Stimulated activated CD4-positive, alpha-beta T cell treated with anti-CD3 and anti-CD28 coated beads, Interleukin-4, amount 100 ng/mL, for 4 hours (primary cell): ENCODE data around the gene METTL3.

Experiments used
- DNase-seq, 2 experiments: peaks; one replicate each; pipeline ENCODE4 v3.0.0-alpha.2; 2020

The METTL3 gene

DNA sequence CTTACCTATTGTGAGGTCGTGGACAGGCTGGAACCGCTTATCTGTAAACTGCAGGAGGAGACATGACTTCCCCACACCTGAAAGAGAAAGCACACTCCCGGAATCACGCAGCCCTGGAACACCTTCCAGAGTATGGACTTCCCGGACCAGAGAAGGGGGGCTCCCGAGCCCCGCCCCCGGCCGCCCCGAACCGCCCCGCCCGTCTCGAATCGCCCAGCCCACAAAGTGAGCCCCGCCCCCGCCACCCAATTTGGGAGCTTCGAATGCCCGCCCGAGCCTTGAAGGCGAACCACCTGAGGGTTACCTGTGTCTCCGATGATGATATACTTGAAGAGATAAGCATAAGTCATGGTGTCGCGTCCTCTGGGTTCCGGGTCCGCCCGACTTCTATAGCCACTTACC lies 34.6 kb downstream of the METTL3 start:
- DNase-seq: peak in 1 of 2 experiments; percentile 83

GRCh38 chr14:21475767-21476522 lies 35.2 kb downstream of the METTL3 start:
- no peak for DNase-seq

DNA sequence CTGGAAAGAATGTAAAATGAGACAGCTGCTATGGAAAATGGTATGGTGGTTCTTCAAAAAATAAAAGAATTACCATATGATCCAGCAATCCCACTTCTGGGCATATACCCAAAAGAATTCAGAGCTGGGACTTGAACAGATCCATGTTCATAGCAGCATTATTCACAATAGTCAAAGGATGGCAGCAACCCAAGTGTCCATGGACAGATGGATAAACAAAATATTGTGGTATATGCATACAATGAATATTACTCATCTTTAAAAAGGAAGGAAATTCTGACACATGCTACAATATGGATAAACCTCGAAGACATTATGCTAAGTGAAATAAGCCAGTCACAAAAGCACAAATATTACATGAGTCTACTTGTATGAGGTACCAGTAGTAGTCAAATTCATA lies 43.5 kb downstream of the METTL3 start:
- no peak for DNase-seq

GRCh38 chr14:21455912-21456667 lies 55.0 kb downstream of the METTL3 start, which contains the start of gene CHD8:
CHD8 (minus strand) TSS chr14:21456123; CDS start chr14:21431643, 24,480 bp downstream.
- DNase-seq: peak; percentile 97 to 100

DNA sequence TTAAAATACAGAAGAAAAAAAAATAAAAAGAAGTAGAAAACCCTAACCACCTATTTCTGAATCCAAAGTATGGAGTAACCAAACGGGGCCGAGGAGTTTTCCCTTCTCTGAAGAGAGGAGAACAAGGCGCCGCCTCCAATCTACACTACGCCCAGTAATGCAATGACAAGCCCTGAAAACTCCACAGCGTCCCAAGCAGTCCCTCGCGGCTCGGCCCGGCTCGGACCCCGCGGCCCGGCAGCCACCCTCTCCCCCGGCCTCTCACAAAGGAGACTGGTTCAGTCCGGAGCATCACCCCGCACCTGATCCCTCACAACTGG lies 55.6 kb downstream of the METTL3 start:
- no peak for DNase-seq

GRCh38 chr14:21454843-21455544 lies 56.1 kb downstream of the METTL3 start:
- no peak for DNase-seq

DNA sequence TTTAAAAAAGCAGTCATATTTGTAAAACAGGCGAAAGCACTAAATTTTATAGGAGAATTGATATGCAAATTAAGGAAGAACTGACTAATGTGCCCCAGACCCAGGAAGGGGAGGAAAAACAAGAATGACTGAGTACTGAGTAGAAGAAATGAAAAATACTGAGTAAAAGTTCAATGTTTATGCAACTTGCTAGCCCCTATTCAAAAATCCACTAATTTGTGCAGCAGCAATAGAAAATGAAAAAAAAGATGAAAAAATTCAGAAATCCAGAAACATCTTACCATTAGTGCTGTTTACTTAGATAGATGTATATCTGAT lies 61.3 kb downstream of the METTL3 start:
- no peak for DNase-seq
